Measurements from ENCODE around the gene NINJ2.

DNA sequence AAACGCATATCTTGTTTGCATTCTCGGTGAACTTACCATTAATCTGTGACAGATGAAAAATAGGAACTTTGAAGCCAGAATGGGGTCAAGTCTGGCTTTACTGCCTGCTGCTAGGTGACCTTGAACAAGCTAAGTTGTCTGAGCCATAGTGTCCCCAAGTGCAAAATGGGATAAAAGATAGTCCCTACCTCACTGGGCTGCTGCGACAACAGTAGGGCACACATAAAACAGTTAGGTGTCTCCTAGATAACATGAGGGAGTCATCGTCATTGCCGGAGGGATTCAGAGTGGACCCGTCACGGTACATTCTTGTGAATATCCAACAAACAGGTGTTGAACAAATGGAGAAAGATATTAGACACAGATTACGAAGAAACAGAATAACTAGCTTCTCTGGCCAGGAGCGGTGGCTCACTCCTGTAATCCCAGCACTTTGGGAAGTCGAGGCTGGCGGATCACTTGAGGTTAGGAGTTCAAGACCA lies 71.2 kb downstream of the NINJ2 start:
- TF ChIP-seq EP300 (IDR thresholded peaks at IDR 0.05) (no peak), POLR2A (IDR thresholded peaks at IDR 0.05) (no peak), CTCF (IDR thresholded peaks at IDR 0.05) (no peak)

Data from gastroesophageal sphincter (tissue), 3 donors.